ENCODE results near the gene GHITM. TPM values are rescaled to one million over a fixed set of nuclear protein-coding genes. Genes with fewer than 3 reads are reported as not detected.
"Not testable (repeated sequence)": the region's sequence is repeated elsewhere in the genome, so short reads cannot be mapped to it uniquely, and the experiment has no call there.

Gene GHITM
- 119 TPM in 2 replicates for total RNA-seq

GRCh38 chr10:84139126-84140035, at the start of gene GHITM:
Gene GHITM, plus strand, starts transcription at chr10:84139509. Its CDS starts 1,992 bp downstream, at chr10:84141501.
- intact Hi-C loops (cut with micrococcal nuclease), result loop anchor here (1.0 to 5.0 kb wide), 5 partner anchors 9 to 398 kb away; partner anchors contain the start of gene CCSER2

DNA sequence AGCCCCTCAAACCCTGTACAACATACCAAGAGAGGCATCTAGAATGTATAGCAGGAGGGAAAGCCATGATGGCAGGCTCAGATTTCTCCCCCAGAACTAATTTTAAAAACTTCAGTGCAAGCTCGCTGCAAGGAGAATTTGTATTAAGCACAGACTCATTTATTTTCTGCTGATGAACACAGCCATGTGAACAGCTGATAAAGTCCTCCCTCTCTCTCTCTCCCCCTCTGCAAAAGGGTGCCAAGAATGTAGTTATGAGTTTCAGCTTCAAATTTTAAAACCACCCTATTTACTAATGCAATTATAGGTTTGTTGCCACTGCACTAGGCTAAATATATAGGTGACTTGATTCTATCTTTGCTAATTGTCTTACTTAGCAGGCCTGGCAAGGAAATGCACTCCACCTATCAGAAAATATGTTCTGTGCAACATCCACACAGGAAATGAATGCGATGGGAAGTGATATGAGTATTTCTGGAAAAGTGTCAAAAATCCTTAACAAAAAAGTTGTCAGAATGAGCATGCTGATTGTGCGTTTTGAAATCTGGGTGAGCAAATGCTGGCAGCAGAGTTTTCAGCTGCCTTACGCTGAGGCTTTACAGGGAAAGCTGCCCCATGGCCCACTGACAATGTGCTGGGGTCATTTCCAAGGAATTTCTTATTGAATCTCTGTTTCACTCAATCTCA, 43.4 kb upstream of the GHITM start:
- intact Hi-C loops (cut with micrococcal nuclease), result no loop called here

DNA sequence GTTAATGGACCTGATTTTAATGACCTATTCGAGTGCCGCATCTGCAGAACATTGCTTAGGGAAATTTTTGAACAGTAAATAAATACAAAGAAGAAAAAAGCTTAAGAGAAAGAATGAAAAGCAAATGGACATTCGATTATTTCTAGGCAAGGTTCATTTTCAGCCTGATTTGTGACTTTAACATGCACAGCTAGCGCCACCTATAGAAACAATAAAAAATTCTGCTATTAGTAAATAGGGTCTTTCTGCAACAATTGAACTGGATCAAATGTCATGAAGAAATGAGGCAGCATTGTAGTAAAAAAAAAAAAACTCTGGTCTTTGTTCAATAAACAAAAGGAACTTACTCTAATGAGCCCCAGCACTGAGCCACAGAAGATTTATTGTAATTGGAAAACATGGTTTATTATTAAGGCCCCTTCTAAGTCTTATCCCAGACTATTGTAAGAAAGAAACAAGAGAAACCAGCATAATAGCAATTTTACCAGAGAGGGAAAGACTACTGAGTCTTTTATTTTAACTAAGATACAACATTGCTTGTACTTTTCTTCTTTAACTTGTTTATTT, 41.4 kb upstream of the GHITM start:
- intact Hi-C loops (cut with micrococcal nuclease), result no loop called here

DNA sequence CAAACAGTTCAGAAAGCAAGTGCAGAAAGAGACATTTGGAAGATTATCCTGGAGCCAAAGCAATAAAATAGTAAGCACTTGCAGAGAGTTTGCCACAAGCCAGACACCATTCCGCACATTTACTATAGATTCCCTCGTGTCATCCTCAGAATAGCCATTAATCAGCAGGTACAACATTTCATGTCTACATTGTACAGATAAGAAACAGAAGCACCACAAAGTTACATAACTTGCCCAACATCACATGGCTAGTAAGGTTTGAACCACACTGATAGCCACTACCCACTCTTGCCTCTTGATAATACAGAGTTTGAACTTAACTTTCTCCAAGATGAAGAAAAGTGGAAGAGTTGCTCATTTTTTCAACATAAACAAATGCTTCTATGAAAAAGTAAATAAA, 40.6 kb upstream of the GHITM start:
- intact Hi-C loops (cut with micrococcal nuclease), result no loop called here

DNA sequence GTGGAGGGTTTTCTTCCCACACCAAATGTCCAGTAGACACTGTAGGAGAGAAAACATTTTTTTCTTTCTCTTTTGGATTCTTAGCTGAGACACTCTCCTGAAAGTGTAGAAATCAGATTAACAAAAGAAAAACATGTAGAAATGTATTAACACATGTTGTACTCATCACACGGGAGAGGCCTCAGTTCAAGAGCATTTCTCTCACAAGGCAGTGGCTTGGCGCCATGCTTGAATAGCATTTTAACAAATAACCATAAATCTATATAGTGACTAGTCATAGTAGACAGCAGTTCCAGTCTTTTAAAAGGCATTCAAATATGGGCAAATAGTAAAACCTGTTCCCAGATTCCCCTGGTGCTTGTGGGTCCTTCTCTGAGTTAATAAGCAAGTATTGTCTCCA, 38.3 kb upstream of the GHITM start:
- intact Hi-C loops (cut with micrococcal nuclease), result no loop called here

DNA sequence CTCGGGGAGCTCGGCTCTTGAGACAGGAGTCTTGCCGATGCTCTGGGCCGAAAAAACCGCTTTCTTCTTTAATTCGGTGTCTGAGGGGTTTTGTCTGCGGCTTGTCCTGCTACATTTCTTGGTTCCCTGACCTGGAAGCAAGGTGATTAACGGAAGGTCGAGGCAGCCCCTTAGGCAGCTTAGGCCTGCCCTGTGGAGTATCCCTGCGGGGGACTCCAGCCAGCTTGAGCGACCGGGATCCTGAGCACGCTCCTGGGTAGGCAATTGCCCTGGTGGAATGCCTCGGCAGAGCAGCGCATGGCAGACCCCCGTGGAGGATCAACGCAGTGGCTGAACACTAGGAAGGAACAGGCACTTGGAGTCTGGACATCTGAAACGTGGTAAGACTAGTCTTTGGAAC, 30.5 kb upstream of the GHITM start:
- intact Hi-C loops (cut with micrococcal nuclease), result no loop called here

- intact Hi-C loops (cut with micrococcal nuclease), result not testable (repeated sequence)
Measured at GRCh38 chr10:84109772-84110171, 29.5 kb upstream of the GHITM start.

- intact Hi-C loops (cut with micrococcal nuclease), result not testable (repeated sequence)
Measured at GRCh38 chr10:84113468-84113867, 25.8 kb upstream of the GHITM start.

DNA sequence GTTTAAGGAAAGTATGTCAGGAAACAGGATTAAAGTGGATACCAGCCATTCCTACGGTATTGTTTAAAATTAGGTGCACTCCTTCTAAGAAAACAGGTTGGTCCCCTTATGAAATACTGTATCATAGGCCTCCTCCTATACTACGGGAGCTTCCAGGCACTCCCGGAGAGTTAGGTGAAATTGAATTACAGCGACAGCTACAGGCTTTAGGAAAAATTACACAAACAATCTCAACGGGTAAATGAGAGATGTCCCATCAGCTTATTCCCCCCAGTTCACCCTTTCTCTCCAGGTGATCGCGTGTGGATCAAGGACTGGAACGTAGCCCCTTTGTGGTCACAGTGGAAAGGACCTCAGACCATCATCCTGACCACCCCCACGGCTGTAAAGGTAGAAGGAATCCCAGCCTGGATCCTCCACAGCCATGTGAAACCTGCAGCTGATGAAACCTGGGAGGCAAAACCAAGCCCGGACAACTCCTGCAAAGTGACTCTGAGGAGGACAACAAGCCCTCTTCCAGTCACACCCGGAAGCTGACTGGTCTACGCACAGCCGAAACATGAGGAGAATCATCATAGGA, 25.1 kb upstream of the GHITM start:
- intact Hi-C loops (cut with micrococcal nuclease), result no loop called here

DNA sequence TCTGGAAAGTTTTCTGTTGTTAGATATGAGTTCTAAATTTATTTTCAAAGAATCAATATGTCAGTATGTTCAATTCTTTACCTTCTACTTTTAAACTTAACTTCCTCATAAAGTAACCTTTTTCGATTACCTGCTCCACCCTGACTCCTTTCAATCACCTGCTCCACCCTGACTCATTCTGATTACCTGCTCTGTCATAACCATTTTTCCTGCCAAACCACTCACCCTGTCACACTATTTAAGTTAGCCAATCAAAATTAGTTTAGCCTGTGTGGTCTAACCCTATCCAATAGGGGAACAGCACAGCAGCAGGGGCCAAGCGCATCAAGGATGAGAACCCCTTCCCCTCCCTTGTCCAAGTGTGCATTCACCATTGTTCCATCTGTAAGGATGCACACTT, 22.1 kb upstream of the GHITM start:
- intact Hi-C loops (cut with micrococcal nuclease), result not testable (repeated sequence)

- intact Hi-C loops (cut with micrococcal nuclease), result no loop called here
Measured at GRCh38 chr10:84117686-84118394, 21.5 kb upstream of the GHITM start.

DNA sequence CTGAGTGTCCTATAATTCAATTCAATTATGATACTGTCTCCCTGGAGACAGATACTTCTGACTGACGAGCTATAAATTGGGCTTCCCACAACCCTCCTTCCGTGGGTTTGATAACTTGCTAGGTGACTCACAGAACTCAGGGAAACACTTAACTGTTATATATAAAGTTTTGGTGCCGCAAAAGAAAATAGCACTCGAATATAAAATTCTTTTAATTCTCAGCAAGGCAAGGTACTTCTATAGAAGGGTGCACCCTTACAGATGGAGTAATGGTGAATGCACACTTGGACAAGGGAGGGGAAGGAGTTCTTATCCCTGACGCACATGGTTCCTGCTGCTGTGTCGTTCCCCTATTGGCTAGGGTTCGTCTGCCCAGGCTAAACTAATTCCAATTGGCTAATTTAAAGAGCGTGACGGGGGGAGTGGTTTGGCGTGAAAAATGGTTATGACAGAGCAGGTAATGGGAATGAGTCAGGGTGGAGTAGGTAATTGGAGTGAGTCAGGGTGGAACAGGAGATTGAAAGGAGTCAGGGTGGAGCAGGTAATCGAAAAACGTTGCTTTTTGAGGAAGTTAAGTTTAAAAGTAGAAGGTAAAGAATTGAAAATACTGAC, 20.8 kb upstream of the GHITM start:
- intact Hi-C loops (cut with micrococcal nuclease), result no loop called here

DNA sequence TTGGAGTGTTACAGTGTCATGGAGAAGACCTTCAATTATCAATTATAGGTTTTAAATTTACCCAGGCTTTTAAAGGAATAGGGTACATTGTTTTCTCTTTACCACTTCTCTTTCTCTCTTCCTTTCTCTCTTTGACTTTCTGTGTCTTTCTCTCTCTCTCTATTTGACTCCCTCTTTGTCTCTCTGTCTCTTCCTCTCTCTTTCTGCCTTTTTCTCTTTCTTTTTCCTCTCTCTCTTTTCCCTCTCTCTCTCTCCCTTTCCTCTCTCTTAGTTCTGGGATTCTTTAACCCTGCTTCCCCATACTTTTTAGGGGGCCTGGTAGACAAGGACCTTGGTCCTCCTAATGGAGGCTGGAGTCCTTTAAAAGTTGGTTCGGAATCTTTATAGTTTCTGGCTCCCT, 15.9 kb upstream of the GHITM start:
- intact Hi-C loops (cut with micrococcal nuclease), result no loop called here

GRCh38 chr10:84125910-84126784, 13.2 kb upstream of the GHITM start:
- intact Hi-C loops (cut with micrococcal nuclease), result not testable (repeated sequence)

GRCh38 chr10:84126785-84127167, 12.5 kb upstream of the GHITM start:
- intact Hi-C loops (cut with micrococcal nuclease), result no loop called here

DNA sequence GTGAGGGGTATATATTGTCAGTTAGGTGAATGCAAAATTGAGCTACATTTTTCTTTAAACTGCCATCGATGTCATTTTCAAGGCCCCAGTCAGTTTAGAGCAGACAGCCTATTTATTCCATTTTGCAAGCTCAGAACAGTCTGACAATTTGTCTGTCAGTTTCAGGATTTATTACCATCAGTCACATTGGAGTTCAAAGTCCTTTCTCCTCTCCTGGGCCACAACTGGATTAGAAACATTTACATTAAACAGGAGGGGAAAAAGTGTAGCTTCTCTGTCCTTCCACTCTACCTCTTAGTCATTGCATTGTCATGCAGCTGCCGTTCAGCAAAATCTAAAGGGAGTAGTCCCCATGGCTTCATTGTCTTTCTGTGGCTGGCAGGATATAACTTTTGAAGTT, 3.5 kb upstream of the GHITM start:
- intact Hi-C loops (cut with micrococcal nuclease), result loop anchor here (5.0 kb wide), 1 partner anchor 131 kb away; no protein-coding TSS in a partner anchor

GRCh38 chr10:84137811-84138210, 1.5 kb upstream of the GHITM start:
- intact Hi-C loops (cut with micrococcal nuclease), result loop anchor here (1.0 to 5.0 kb wide), 3 partner anchors 39 to 196 kb away; no protein-coding TSS in a partner anchor

- intact Hi-C loops (cut with micrococcal nuclease), result loop anchor here (1.0 to 5.0 kb wide), 6 partner anchors 10 to 399 kb away; partner anchors contain the start of gene CCSER2
Measured at GRCh38 chr10:84138478-84139125, 707 bp upstream of the GHITM start.

DNA sequence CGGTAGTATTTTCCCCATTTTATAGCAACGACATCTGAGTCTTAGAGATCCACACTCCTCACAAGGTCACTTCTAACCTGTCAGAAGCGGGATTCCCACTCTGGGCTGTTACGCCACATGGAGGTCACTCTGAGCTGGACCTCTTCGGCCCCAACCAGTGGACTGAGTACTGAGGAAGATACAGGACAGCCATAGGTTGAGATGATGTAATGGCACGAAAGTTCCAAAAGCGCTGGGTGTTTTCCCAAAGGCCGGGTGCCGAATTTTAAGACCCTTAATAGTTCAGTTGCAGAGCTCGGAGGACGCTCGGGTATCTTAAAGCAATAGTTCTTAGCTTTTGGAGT, 699 bp downstream of the GHITM start:
- intact Hi-C loops (cut with micrococcal nuclease), result no loop called here
